ENCODE data around the gene FNTB.

Gene FNTB

DNA sequence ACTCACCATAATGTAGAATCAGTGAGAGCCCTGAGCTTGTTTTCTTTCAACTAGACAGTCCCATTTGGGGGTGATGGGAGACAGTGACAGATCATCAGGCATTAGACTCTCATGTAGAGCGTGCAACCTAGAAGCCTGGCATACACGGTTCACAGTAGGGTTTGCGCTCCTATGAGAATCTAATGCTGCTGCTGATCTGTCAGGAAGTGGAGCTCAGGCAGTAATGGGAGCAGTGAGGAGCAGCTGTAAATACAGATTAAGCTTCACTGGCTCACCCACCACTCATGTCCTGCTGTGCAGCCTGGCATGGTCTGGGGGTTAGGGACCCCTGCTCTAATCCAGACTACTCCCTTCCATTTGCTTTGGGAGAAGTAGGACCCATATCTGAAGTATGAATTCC is 55.6 kb downstream of the FNTB start:
- no peak for DNase-seq (ENCODE audit: low read depth)
- H3K9me3 ChIP-seq (ENCODE audit: control insufficient read depth, low read length) = no peaks in the 10 kb centered on the region

DNA sequence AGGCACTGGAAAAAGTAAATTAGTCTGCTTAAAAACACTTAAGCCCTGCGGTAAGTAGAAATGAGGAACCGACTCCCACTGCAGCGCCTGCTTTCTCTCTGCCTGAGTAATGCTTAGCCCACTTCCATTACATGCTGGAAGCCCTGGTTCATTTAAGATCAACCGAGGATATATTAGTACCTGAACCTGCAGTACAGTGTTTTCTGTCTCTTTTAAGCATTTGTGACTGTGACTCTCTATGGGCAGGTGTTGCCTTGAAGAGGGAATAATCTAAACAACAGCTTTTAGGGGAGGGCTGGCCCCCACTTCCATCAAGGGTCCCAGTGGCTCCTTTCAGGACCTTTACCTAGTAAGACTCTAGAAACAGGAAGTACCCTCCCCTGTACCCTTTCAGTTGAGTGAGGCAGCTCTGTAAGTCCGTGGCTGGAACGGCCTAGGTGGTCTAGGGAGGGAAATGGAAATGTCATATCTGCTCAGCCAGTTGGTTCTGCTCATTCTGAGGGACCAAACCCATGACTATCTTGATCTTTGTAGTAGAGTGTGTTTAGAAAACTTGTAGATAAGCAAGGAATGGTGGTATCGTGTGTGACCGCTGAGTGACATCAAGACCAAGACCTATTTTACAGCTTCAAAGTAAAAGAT is 56.2 kb downstream of the FNTB start:
- Histone ChIP-seq H3K27me3 (replicated peaks; ENCODE audit: control insufficient read depth, insufficient read depth, low read length) (no peaks in the 10 kb centered on the region), H3K9ac (ENCODE audit: low read length) (no peak overlapping the region), H3K36me3 (ENCODE audit: control insufficient read depth, insufficient read depth, low read length, severe bottlenecking) (peaks cover 32% of the 10 kb centered on the region), H3K9me3 (ENCODE audit: control insufficient read depth, low read length) (no peaks in the 10 kb centered on the region), H3K4me3 (ENCODE audit: low read length) (no peak overlapping the region), H3K4me1 (ENCODE audit: control insufficient read depth, insufficient read depth, low read length) (no peaks in the 10 kb centered on the region)
- DNase-seq (ENCODE audit: low read depth) = no peak

More for the DNA sequence above, 55.6 kb downstream of the FNTB start:
- no peak overlapping the region for H3K4me3 ChIP-seq (ENCODE audit: low read length)
- H3K27me3 ChIP-seq (replicated peaks; ENCODE audit: control insufficient read depth, insufficient read depth, low read length) = no peaks in the 10 kb centered on the region
- H3K36me3 ChIP-seq (ENCODE audit: control insufficient read depth, insufficient read depth, low read length, severe bottlenecking) = peaks cover 32% of the 10 kb centered on the region
- H3K9ac ChIP-seq (ENCODE audit: low read length) = no peak overlapping the region
- H3K4me1 ChIP-seq (ENCODE audit: control insufficient read depth, insufficient read depth, low read length) = no peaks in the 10 kb centered on the region

DNA sequence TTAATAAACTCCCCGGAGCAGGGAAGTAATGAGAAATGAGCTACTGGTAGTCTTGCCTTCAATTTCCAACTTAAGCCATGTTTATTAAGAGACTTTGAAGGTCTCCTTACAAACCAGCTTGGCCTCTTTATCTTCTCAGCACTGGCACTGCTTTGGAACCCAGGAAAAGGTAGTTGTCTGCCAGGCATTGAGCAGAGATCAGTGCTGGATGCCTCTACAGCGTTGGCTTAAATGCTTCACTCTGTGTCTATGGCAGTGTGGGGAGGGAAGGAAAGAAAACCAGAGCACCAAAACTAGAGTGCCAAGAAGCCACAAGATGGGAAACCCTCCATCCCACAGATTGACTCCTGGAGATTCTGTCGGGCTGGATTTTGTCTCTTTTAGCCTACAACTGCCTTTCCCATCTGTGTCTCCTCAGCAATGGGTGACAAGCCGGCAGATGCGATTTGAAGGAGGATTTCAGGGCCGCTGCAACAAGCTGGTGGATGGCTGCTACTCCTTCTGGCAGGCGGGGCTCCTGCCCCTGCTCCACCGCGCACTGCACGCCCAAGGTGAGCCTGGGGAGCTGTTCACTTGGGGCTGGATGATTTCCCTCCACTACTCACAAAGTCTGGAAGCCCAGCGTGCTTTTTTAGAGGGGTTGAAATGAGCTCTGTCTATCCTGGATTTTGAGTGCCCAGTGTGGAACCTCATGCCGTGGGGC is 57.3 kb downstream of the FNTB start:
- Histone ChIP-seq H3K36me3 (ENCODE audit: control insufficient read depth, insufficient read depth, low read length, severe bottlenecking) (peaks cover 32% of the 10 kb centered on the region), H3K4me3 (ENCODE audit: low read length) (no peak overlapping the region), H3K27me3 (replicated peaks; ENCODE audit: control insufficient read depth, insufficient read depth, low read length) (no peaks in the 10 kb centered on the region), H3K9me3 (ENCODE audit: control insufficient read depth, low read length) (no peaks in the 10 kb centered on the region), H3K4me1 (ENCODE audit: control insufficient read depth, insufficient read depth, low read length) (no peaks in the 10 kb centered on the region), H3K9ac (ENCODE audit: low read length) (no peak overlapping the region)
- DNase-seq (ENCODE audit: low read depth) = no peak

DNA sequence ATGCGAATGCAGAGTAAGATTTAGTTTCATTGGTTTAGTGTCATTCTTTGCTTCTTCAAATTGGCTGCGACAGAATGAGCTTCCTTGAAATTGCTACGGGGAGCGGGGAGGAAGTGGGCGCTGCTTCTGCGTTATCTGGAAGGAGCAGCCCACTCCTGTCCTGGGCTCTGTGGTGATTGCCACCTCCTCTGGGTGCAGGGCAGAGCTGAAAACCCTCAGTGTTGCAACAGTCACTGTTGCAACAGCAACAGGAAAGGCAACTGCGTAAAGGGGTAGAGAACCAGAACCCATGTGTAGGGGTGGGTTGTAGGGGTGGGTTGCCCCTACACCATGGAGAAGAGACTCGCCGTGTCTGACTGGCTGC is 57.9 kb downstream of the FNTB start:
- no peak for DNase-seq (ENCODE audit: low read depth)
- Histone ChIP-seq H3K9me3 (ENCODE audit: control insufficient read depth, low read length) (no peaks in the 10 kb centered on the region), H3K36me3 (ENCODE audit: control insufficient read depth, insufficient read depth, low read length, severe bottlenecking) (peaks cover 32% of the 10 kb centered on the region), H3K4me1 (ENCODE audit: control insufficient read depth, insufficient read depth, low read length) (no peaks in the 10 kb centered on the region), H3K4me3 (ENCODE audit: low read length) (no peak overlapping the region), H3K9ac (ENCODE audit: low read length) (no peak overlapping the region), H3K27me3 (replicated peaks; ENCODE audit: control insufficient read depth, insufficient read depth, low read length) (no peaks in the 10 kb centered on the region)

DNA sequence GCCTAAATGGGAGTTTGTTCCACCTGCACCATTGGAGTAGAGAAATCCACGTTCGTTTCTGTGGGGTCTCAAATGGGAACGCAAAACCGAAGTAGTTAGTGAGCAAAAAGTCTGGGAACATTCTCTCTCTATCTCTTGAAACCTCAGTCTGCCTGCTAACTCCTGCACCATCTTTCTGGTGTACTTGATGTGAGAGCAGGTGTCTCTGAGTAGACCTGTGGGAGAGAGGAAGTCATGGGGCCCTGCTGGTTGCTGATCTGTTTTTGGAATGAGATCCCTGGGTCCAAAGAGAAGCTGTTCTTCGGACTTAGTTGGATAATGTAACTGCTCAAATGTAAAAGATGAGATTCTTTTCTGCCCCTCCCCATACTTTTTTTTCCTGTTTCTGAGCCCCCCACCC is 58.3 kb downstream of the FNTB start:
- DNase-seq (ENCODE audit: low read depth) = no peak

DNA sequence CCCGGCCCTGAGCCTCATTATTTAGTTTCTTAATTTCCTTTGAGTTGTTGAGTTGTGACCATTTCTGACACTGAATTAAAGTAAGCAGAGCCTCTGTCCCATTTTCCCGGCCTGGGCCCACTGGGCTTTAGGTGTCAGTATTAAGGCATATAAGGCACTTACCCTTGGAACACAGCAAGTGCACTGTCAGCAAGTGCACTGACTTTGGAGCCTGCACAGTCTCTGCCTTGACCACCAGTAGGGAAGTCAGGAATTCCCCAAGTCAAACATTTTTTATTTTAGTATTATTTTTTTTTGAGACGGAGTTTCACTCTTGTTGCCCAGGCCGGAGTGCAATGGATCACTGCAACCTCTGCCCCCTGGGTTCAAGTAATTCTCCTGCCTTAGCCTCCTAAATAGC is 59.0 kb downstream of the FNTB start:
- Histone ChIP-seq H3K4me1 (ENCODE audit: control insufficient read depth, insufficient read depth, low read length) (no peaks in the 10 kb centered on the region), H3K27me3 (replicated peaks; ENCODE audit: control insufficient read depth, insufficient read depth, low read length) (no peaks in the 10 kb centered on the region), H3K4me3 (ENCODE audit: low read length) (no peak overlapping the region), H3K9ac (ENCODE audit: low read length) (no peak overlapping the region), H3K9me3 (ENCODE audit: control insufficient read depth, low read length) (no peaks in the 10 kb centered on the region), H3K36me3 (ENCODE audit: control insufficient read depth, insufficient read depth, low read length, severe bottlenecking) (peaks cover 30% of the 10 kb centered on the region)
- no peak for DNase-seq (ENCODE audit: low read depth)

More for the DNA sequence above, 58.3 kb downstream of the FNTB start:
- H3K9me3 ChIP-seq (ENCODE audit: control insufficient read depth, low read length) = no peaks in the 10 kb centered on the region
- no peak overlapping the region for H3K4me3 ChIP-seq (ENCODE audit: low read length)
- no peaks in the 10 kb centered on the region for H3K27me3 ChIP-seq (replicated peaks; ENCODE audit: control insufficient read depth, insufficient read depth, low read length)
- peaks cover 32% of the 10 kb centered on the region for H3K36me3 ChIP-seq (ENCODE audit: control insufficient read depth, insufficient read depth, low read length, severe bottlenecking)
- H3K4me1 ChIP-seq (ENCODE audit: control insufficient read depth, insufficient read depth, low read length) = no peaks in the 10 kb centered on the region
- H3K9ac ChIP-seq (ENCODE audit: low read length) = no peak overlapping the region

DNA sequence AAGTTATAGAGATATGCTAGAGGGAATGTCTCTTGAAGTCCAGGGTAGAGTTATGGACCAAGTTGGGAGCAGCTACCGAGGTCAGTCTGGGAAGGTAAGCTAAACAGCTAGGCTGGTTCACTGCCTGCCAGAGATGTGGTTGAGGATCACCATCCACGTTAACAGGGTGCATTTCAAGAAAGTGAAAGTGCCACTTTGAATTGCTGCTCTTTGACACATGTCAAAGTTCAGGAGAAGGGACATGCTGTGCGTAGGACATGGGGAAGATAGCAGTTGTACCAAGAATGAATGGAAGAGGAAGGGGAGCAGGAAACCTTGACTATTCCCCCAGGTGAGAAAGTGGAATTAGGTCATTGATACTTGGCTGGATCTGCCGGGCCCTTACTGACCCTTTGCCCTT is 66.1 kb downstream of the FNTB start:
- Histone ChIP-seq H3K4me1 (ENCODE audit: control insufficient read depth, insufficient read depth, low read length) (no peaks in the 10 kb centered on the region), H3K27me3 (replicated peaks; ENCODE audit: control insufficient read depth, insufficient read depth, low read length) (no peaks in the 10 kb centered on the region), H3K9me3 (ENCODE audit: control insufficient read depth, low read length) (no peaks in the 10 kb centered on the region), H3K9ac (ENCODE audit: low read length) (no peak overlapping the region), H3K4me3 (ENCODE audit: low read length) (no peak overlapping the region), H3K36me3 (ENCODE audit: control insufficient read depth, insufficient read depth, low read length, severe bottlenecking) (peaks cover 23% of the 10 kb centered on the region)
- no peak for DNase-seq (ENCODE audit: low read depth)

DNA sequence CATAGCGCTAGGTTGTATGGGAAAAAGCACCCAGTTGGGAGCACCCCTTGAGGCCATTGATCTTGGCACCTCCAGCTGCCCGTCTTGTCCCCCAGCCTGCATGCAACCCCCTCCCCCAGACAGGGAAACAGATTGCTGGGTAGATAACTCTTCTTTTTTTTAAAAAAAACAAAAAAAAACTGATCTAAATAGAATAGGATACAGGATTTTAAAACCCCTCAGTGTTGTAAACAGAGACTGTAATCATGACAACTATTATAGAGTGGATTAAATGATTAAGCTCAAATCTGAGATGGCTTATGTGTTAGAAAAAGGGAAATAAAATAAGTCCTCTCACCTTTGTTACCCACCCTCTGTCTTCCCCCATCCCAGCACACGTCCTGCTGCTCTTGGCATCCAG is 66.8 kb downstream of the FNTB start:
- Histone ChIP-seq H3K36me3 (ENCODE audit: control insufficient read depth, insufficient read depth, low read length, severe bottlenecking) (peaks cover 25% of the 10 kb centered on the region), H3K9ac (ENCODE audit: low read length) (no peak overlapping the region), H3K9me3 (ENCODE audit: control insufficient read depth, low read length) (no peaks in the 10 kb centered on the region), H3K4me1 (ENCODE audit: control insufficient read depth, insufficient read depth, low read length) (no peaks in the 10 kb centered on the region), H3K4me3 (ENCODE audit: low read length) (no peak overlapping the region), H3K27me3 (replicated peaks; ENCODE audit: control insufficient read depth, insufficient read depth, low read length) (no peaks in the 10 kb centered on the region)
- DNase-seq (ENCODE audit: low read depth) = no peak

DNA sequence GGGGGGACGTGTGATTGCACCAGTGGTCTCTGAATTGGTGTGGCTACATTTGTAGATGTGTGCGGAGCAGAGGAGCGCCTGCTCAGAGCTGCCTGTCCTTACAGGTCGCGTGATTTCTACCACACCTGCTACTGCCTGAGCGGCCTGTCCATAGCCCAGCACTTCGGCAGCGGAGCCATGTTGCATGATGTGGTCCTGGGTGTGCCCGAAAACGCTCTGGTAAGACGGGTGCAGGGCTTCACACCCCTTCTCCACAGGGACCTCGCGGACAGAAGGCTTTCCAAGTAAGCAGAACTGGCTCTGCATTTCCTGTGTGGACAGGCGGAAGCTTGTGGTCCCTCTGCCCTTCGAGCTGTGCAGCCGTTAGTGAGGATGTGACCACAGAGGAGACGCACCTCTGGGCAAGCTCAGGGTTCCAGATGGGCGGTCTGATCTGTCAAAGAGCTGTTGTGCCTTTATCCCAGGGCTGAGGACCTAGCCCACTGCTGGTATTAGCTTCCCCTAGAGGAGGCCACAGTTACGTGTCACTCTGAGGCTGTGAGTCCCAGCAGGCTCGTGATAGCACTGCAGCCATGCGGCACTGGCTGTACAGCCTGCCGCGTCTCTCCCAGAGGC is 67.9 kb downstream of the FNTB start:
- Histone ChIP-seq H3K4me1 (ENCODE audit: control insufficient read depth, insufficient read depth, low read length) (no peaks in the 10 kb centered on the region), H3K36me3 (ENCODE audit: control insufficient read depth, insufficient read depth, low read length, severe bottlenecking) (peaks cover 25% of the 10 kb centered on the region), H3K9ac (ENCODE audit: low read length) (no peak overlapping the region), H3K27me3 (replicated peaks; ENCODE audit: control insufficient read depth, insufficient read depth, low read length) (no peaks in the 10 kb centered on the region), H3K4me3 (ENCODE audit: low read length) (no peak overlapping the region), H3K9me3 (ENCODE audit: control insufficient read depth, low read length) (no peaks in the 10 kb centered on the region)
- DNase-seq (ENCODE audit: low read depth) = no peak

DNA sequence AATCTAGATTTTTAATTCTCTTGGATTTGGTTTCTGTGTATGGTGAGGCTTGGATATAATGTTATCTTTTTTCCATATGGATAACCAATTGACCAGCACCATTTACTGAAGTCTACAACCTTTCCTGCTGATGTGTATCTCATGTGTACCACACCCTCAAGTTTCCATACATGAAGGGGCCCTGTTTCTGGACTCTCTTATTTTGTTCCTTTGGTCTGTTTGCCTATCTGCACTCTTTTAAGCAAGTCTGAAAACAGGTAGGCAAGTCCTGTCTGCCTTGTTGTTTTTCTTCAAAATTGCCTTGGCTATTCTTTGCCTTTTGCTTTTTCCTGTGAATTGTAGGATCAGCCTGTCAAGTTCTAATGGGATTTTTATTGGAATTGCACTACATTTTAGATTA is 71.0 kb downstream of the FNTB start:
- Histone ChIP-seq H3K27me3 (replicated peaks; ENCODE audit: control insufficient read depth, insufficient read depth, low read length) (no peaks in the 10 kb centered on the region), H3K4me3 (ENCODE audit: low read length) (no peak overlapping the region), H3K36me3 (ENCODE audit: control insufficient read depth, insufficient read depth, low read length, severe bottlenecking) (peaks cover 45% of the 10 kb centered on the region), H3K4me1 (ENCODE audit: control insufficient read depth, insufficient read depth, low read length) (no peaks in the 10 kb centered on the region), H3K9me3 (ENCODE audit: control insufficient read depth, low read length) (no peaks in the 10 kb centered on the region), H3K9ac (ENCODE audit: low read length) (no peak overlapping the region)
- DNase-seq (ENCODE audit: low read depth) = no peak

DNA sequence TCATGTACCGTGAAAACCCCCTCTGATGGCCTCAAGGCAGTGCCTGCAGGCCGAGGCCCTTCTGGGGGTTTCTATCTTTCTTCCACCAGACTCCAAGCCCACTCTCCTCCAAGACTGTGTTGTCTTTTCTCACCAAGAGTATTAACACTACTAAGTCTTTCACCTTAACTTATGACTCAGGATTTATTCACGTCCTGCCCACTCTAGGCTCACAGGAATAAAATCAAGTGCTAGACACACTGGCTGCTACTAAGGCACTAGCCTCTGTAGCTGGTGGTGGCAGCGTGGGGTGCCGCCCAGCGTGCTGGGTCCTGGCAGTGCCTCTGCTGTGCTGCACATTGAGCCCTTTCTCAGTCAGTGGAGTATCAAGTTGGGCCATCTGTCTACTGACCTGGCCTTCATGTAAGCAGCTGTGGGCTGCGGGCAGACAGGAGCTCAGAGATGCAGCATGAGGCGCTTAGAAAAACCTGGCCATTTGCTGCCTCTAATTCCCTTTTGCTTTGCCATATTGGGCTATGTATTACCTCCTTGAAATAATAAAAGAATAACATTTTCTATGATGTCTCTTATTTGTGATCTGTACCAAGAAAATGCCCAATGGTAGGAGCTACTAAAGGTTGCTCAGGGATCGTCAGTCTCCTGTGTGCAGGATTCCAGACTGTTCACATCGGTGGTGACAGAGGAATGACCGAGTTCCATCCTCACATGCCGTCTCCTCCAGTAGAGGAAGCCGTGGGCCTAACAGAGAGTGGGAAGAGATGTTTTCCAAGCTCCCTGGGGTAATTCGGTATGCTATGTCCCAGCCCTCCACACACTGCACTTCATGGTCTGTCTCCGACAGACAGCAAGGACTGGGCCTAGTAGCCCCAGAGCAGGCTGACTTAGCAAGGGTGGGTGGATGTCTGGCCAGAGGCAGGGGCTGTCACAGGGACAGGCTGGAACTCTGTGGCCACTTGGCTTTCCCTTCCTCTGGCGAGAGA is 75.7 kb downstream of the FNTB start:
- DNase-seq (ENCODE audit: low read depth) = no peak
- H3K27me3 ChIP-seq (replicated peaks; ENCODE audit: control insufficient read depth, insufficient read depth, low read length) = no peaks in the 10 kb centered on the region
- H3K9ac ChIP-seq (ENCODE audit: low read length) = no peak overlapping the region
- H3K36me3 ChIP-seq (ENCODE audit: control insufficient read depth, insufficient read depth, low read length, severe bottlenecking) = peaks cover 61% of the 10 kb centered on the region
- H3K4me3 ChIP-seq (ENCODE audit: low read length) = no peak overlapping the region
- no peaks in the 10 kb centered on the region for H3K4me1 ChIP-seq (ENCODE audit: control insufficient read depth, insufficient read depth, low read length)
- H3K9me3 ChIP-seq (ENCODE audit: control insufficient read depth, low read length) = no peaks in the 10 kb centered on the region

Measured in adipocyte (in vitro differentiated cells).